Measurements from ENCODE around the gene ASB17.
"Not testable (repeated sequence)": the region's sequence is repeated elsewhere in the genome, so short reads cannot be mapped to it uniquely, and the experiment has no call there.

Gene ASB17, protein sequence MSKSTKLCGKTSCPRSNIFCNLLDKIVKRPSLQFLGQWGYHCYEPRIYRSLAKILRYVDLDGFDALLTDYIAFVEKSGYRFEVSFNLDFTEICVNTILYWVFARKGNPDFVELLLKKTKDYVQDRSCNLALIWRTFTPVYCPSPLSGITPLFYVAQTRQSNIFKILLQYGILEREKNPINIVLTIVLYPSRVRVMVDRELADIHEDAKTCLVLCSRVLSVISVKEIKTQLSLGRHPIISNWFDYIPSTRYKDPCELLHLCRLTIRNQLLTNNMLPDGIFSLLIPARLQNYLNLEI

DNA sequence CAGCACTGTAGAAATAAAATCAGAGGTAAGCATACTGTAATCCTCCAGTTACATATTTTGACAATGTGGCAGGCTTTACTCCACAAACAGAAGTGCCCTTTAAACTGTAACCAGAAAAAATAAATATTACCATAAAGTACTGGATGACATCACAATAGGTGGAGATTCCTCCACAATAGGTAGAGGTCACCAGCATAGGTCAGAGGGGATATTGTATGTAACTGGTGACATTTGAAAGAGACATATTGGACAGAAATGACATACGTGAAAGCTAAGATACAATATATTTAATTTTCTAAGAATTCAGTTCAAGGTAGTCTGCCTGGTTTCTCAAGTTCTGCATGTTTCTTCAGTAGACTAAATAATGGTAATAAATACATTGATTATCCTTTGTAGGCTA, at the start of gene ASB17:
TSS of gene ASB17 (minus strand) at position 101 of the 400 bp plus-strand sequence. CDS start 113 bp downstream, outside the sequence.
- no peak for DNase-seq (ENCODE audit: low spot score)

DNA sequence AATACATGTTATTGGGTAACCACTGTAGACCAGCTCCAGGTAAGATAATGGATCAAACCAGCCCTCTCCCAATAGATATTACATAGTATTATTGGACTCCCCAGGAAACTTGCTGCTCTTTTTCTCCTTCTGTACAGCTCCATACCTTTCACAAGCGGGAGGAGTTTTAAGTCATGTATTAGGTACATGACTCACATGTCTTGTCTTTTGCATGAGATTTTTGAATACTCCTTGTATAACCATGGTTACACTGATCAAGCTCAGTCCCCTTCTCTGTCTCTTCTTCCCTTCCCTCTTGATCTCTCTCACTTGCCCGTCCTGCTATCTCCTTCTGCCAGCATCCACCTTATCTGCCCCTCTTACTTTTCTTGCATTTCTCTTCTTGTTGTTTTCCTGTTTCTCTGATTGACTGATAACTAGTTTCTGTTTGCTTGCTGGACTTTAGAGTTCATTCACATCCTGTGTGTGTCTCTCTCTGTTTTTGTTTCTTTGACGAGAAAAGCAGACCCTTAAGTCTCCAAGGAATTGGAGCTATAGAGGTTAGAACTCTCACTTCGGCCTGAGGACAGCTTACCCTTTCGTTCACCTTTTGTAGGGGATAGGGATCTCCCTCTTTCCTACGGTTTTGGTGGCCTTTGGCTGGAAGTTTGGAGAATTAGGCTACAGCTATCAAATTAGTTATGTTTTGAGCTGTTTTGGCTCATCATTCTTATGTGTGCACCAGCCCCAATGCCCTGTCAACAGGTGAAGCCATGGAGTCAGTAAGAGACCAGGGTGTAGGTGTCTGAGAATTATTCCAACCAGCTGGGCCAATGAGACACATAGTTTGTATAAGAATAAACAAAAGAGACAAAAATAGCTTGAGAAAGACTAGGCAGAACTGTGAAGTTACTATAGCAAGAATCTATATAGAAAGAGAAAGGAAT, 49.0 kb upstream of the ASB17 start:
- no peak for DNase-seq (ENCODE audit: low spot score)

DNA sequence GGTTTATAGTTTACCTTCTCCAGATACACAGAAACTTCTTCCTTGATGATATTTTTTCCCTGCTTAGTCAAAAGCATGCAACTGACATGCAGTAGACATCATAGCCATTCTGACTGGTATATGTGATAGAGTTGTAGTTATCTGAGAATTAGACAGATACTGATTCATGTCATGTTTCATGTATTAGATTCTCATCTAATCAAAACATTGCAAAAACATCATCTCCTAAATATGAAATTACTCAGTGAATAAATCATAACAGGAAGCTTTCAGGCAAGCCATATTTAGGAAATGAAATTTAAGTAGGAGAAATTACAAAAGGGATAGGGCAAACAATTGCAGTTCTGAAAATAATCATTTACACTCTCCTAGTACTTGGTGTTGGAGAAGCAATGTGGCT, 38.4 kb upstream of the ASB17 start:
- DNase-seq (ENCODE audit: low spot score) = no peak

DNA sequence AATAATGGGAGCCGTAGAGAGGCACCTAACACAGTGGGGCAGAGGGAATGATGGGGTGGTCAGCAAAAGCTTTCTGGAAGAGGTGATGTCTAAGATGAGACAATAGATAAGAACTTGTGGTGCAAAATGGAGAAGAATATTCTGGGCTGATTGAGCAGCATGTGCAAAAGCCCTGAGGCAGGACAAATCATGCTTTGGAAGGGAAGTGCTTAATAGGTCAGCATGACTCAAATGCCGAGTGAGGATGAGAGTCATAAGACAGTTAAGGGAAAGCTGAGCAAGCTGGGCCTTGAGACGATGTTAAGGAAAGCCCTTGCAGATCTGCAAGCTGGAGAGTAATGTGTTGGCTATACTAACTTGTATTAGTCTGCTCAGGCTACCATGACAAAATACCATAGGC, 37.3 kb upstream of the ASB17 start:
- no peak for DNase-seq (ENCODE audit: low spot score)

DNA sequence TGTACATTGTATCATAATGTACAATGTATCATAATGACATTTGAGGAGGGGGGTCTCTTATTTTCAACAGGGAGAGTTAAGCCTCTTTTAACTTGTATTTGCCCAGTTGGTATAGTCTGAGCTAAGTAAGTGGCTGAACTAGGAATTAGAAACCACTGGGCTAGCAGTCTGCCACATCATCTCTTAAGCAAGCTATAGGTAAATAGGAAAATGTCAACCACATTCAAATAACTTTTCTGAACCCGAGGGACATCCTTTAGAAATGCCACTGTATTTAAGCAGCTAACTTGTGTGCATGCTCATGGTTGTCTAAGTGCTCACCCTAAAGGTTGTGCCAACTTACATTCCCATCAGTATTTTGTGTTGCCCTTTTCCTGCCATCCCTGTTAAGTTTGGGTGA, 35.5 kb upstream of the ASB17 start:
- DNase-seq (ENCODE audit: low spot score) = no peak

DNA sequence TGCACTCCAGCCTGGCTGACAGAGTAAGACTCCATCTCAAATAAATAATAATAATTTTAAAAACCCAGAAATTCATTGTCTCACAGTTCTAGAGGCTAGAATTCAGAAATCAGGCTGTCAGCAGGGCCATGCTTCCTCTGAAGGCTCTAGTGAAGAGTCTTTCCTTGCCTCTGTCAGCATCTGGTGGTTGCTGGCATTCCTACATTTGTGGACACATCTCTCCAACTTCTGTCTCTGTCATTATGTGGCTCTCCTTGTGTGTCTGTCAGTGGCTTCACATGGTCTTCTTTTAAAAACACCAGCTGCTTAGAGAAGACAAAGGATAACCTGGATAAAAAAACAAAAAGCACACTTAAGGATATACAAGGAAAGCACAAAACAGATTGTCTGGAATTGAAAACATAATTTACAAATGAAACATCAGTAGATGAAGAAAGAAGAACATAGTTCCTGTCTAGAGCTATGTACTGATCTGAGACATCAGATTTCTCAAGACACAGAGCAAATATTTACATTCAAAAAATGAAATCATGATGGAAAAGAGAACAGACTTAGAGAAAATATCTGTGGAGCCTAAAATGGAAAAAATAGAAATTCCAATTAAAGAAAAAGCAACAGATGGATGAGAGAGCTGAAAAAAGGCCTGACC, 32.7 kb upstream of the ASB17 start:
- no peak for DNase-seq (ENCODE audit: low spot score)

DNA sequence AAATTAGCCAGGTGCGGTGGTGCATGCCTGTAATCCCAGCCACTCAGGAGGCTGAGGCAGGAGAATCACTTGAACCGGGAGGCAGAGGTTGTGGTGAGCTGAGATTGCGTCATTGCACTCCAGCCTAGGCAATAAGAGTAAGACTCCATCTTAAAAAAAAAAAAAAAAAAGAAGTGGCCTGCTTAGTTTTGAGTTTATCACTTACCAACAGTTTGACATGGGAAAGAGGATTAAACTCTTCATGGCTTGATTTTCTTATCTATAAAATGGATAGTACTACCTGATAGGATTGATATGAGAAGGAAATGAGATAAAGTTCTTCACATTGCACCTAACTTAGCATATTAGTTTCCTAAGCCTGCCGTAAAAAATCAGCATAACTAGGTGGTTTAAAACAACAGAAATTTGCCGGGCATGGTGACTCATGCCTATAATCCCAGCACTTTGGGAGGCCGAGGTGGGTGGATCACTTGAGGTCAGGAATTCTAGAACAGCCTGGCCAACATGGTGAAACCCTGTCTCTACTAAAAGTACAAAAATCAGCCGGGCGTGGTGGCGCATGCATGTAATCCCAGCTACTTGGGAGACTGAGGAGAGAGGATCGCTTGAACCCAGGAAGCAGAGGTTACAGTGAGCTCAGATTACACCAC, 32.0 kb upstream of the ASB17 start:
- not testable (repeated sequence) for DNase-seq (ENCODE audit: low spot score)

DNA sequence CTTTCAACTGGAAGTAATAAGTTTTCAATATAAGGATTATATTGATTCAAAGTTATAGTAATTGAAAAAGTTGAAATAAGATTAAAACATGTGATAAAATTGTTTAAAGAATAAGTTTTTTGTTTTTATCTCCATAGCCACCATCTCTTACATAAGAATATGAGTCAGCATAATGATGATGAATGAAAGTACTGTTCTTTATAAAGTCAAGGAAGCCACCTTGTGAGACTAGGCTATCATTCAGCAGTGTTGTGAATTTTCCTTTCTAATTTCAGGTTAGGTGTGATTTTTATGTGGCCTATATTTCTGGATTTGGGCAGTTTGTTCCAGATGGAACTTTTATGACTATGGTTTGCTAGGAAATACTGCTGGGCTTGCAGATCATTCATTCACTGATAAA, 22.4 kb upstream of the ASB17 start:
- no peak for DNase-seq (ENCODE audit: low spot score)

DNA sequence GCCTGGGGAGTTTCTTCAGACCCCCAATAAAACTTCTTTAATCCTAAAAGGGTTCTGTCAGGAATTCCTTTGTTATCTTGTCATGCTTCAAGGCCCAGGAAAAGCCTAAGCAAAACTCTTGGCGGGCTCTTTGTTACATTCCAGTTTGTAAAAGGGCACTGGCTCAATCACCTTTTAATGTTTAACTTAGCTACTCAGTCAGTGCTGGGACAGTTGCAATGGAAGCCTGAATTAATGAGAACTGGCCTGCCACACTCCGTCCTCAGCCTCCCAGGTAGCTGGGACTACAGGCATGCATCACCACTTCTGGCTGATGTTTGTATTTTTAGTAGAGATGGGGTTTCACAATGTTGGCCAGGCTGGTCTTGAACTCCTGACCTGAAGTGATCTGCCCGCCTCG, 21.3 kb upstream of the ASB17 start:
- no peak for DNase-seq (ENCODE audit: low spot score)

DNA sequence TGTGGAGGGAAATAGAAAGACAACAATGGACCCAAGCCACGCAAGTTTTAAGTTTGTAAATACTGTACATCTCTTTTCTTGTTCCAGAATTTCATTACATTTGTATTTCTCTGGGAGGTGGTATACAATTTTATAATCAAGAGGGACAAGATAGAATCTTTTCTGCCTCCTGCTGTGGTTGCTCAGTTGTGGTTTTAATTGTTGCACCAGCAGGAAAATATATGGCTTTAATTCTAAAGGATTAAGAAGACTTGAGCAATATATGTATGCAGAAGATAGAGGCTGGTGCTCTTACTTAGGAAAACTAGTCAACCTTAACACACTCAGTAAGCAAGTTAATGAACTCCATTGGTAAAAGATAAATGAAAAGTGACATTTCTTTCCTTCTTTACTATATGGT, 19.8 kb upstream of the ASB17 start:
- DNase-seq (ENCODE audit: low spot score) = no peak

DNA sequence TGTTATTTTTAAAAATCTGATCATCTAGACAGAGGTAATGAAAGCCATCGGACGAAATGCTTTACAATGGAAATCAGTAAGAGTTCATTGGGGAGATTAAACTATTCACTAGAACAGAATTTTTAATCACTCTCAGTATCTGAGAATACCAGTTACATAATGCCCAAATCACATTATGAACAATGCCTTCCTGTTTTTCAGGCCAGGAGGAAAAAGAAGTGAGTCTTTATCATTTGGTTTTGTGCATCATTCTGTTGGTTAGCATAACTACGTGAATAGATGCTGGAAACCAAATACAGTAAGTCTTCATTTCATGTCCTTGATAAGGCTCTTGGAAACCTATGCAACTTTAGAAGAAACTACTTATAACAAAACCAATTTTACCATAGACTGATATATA, 18.0 kb upstream of the ASB17 start:
- no peak for DNase-seq (ENCODE audit: low spot score)

DNA sequence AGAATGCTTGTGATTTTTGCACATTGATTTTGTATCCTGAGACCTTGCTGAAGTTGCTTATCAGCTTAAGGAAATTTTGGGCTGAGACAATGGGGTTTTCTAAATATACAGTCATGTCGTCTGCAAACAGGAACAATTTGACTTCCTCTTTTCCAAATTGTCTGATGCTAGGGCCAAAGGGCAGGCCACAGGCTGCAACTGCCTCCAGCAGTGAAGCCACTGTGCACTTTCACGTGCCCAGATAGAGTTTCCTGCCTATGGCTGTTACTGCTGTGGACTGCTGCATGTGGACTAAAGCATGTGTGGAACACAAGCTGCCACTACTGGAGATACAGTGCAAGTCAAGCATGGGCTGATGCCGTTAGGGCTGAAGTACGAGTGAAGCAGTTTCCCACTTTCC, 10.8 kb upstream of the ASB17 start:
- DNase-seq (ENCODE audit: low spot score) = not testable (repeated sequence)

DNA sequence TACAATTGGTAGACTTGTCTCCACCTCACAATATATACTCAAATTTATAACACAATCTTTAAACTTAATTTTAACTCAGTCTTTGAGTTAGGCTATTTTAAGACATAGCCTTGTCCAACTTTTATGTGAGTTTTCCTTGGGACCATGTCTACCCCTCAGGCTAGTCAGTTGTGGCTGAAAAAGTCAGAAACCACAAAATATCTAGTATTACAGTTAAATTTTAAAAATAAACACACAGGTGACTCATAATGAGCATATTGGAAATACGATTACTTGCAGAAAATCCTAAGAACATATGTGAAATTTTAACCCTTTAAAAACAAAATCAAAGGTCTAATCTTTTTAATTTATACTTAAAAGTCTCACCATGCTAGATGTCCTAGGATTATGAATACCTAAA, 4.8 kb upstream of the ASB17 start:
- peak; percentile 3 for DNase-seq (ENCODE audit: low spot score)

DNA sequence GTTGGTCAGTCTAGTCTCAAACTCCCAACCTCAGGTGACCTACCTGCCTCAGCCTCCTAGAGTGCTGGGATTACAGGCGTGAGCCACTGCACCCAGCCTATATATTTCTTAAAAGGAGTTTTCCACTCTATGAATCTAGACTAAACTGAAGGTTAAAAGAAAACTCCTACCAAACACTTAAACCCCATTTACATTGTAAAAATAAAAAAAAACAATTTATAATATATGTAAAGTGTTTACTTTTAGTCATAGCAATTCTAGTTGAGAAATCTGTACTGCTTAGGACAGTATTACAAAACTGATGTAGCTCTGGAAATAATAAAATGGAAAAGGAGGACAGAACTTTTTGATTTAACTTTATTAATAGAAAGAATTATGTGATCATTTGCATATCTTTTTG, 9.5 kb downstream of the ASB17 start:
- no peak for DNase-seq (ENCODE audit: low spot score)

DNA sequence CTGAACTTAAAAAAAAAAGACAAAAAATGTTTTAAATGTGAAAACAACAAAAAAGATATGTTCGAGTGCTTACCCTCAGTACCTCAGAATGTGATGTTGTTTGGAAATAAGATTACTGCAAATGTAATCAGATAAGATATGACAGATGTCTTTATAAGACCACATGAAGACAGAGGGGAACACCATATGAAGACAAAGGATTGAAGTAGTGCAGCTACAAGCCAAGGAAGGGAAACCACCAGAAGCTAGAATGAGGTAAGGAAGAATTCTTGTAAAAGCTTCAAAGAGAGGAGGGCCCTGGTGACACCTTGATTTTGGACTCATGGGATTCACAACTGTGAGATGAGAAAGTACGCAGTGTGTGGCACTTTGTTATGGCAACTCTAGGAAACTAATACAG, 15.4 kb downstream of the ASB17 start:
- no peak for DNase-seq (ENCODE audit: low spot score)

DNA sequence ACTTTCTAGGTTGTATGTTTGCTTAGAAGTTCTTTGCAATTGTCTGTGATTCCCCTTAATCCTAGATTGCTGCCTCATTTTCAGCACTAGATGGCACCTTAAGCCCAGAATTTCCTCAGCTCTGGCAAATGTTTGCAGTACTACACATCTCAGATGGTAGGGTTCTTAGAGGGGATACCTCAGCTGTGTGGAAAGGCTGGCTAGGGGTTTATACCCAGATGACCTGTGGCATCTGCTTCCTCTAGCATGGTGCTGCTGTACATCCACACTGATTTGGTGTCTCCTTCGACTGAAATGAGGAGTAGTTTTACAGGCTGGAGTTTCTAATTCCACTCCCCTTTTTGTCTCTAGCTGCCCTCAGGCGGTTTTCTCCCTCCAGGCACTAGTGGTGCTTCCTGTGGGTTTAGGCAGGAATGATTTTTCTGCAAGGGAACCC, 23.5 kb downstream of the ASB17 start:
- no peak for DNase-seq (ENCODE audit: low spot score)

DNA sequence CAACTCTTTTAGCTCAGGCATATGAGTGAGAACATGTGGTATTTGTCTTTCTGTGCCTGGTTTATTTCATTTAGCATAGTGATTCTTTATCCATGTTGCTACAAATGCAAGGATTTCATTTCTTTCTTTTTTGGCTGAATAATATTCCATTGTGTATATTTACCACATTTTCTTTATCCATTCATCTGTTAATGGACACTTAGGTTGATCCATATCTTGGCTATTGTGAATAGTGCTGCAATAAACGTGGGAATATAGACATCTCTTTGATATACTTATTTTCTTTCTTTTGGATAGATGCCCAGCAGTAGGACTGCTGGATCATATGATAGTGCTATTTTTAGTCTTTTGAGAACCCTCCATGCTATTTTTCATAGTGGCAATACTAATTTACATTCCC, 30.8 kb downstream of the ASB17 start:
- DNase-seq (ENCODE audit: low spot score) = no peak

DNA sequence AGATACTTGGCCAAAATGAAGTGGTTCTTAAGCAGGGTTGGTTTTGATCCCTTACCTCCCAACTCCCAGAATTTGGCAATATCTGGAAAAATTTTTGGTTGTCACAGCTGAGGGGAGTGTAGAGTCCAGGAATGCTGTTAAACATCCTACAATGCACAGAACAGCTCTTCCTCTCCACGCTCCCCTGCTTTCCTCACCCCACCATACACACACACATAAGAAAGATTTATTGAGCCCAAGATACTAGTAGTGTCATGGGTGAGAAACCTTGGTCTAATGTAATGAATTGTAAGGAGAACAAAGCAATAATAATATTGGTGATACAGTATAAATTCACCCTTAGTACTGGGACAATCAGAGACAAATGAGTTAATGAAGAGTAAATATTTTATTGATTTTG, 47.8 kb downstream of the ASB17 start:
- no peak for DNase-seq (ENCODE audit: low spot score)

DNA sequence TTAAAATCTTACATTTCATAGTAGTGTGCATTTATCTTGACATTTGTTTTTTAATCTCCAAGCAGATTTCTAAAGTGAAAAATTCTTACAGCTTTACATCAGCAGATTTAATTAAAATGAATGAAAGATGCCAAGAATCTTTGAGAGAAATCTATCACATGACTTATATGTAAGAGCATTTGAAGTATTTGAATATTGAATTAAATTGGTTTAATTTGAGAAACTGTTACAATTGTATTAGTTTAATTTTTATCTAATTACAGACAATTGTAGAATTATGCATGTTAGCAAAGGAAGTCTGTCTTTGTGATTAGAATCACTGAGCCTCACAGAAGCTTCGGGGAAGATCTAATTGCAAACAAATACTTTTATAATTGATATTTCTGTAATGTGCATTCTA, 52.2 kb downstream of the ASB17 start:
- DNase-seq (ENCODE audit: low spot score) = no peak

DNA sequence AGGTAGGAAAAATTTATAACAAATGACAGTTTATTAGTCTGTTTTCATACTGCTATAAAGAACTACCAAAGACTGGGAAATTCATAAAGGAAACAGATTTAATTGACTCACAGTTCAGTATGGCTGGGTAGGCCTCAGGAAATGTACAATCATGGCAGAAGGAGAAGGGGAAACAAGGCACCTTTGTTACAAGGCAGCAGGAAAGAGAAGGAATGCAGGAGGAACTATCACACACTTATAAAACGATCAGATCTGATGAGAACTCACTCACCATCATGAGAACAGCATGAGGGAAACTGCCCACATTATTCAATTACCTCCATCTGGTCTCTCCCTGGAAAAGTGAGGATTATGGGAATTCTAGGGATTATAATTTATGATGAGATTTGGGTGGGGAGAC, 61.3 kb downstream of the ASB17 start:
- DNase-seq (ENCODE audit: low spot score) = no peak
